CMK (cell line): ENCODE results near the gene PGLYRP4.

ENCODE experiments used
- DNase-seq: peaks from one replicate; pipeline ENCODE4 v3.0.0-alpha.2; 2010; ENCODE audit warnings: low read depth

PGLYRP4 gene

DNA sequence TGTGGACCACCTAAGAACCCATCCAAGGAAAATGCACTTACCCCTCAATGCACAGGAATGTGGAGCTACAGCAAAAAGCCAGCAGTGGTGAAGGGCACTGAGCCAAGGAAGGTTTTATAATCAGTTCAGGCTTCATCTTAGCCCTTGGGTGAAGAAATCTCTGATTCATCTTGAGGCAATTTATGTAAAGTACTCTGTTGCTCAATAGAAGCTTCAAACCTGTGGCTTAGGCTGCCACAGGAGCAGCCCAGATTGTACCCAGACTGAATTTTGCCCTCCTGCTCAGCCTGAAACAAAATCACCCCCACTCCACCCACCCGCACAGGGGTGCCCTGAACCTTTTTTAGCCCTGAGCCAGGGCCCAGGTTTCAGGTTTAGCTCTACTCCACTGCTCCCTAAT, 26.9 kb upstream of the PGLYRP4 start, which contains the start of gene S100A12:
Gene S100A12 (minus strand): TSS at position 111 of the 400 bp plus-strand sequence. CDS start 1,029 bp downstream, outside the sequence.
- DNase-seq: no peak

DNA sequence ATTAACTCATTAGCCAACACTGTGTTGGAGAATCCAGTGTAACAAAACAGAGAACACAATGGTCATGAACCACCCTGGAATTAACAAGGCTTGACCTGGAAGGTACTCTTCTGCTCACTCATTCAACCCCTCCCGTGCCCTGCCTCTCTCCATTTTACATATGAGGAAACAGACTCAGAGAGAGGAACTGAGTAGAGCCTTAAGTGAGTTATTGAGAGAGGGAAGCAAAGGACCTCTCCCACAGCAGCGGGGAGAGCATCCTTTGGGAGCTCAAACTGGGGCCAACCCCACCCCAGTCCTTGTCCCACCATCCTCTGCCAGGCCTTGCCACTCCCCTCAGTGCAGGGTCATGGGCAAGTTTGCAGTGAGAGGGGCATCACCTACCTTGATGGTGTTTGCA, 25.4 kb upstream of the PGLYRP4 start:
- no peak for DNase-seq

- no peak for DNase-seq
These were observed 23.9 kb upstream of the PGLYRP4 start for GRCh38 chr1:153372571-153372970.

DNA sequence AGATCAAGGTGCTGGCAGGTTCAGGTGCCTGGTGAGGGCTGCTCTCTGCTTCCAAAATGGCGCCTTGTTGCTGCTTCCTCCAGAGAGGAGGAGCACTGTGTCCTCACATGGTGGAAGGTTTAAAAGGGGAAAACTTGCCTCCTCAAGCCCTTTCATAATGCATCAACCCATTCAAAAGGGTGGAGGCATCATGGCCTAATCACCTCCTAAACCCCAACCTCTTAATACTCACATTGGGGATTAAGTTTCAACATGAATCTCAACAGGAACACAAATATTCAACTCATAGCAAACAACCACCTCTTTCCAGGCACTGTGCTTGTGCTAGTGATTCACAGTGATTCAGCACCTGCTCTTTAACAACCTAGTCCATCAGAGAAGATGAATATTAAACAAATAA, 22.6 kb upstream of the PGLYRP4 start:
- DNase-seq: no peak

GRCh38 chr1:153370146-153370545, 21.5 kb upstream of the PGLYRP4 start:
- DNase-seq: no peak

DNA sequence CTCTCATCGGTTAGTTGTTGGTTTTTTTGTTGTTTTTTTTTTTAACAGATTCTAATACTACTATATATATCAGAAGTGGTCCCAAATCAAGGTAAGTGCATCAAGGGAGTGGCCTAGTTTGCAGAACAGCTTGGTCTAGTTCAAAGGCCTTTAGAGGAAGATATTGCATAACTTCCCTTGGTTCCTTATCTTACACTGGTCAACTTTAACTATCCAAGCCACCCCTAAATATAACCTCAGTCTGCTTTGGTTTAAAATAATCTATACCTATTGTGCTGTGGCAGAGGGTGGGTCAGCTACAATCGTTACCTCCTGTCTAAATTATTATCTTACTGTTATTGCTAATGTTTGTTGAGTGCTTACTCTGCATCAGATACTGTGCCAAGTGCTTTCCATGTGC, 19.9 kb upstream of the PGLYRP4 start:
- no peak for DNase-seq

- no peak for DNase-seq
These were observed 18.4 kb upstream of the PGLYRP4 start for GRCh38 chr1:153367090-153367489.

- no peak for DNase-seq
These were observed 17.6 kb upstream of the PGLYRP4 start for GRCh38 chr1:153366261-153366660.

DNA sequence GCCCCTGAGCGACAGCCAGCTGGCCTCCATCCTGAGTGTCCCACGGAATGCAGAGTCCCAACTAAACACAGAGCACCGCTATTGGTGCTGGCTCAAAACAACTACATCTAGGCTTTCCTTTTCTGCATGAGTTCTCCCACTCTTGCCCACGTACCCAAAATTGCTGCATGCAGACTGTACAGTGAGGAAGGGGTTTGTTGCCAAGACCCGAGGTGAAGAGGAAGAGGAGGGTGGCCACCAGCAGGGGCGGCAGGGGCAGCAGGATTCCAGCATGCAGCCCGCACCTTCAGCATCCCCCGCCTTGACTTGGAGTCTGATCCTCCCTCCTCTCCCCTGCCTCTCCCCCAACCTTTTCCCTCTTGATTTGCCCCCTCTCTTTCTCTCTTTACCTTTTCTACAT, 17.1 kb upstream of the PGLYRP4 start:
- DNase-seq: no peak

GRCh38 chr1:153364766-153365666, 16.4 kb upstream of the PGLYRP4 start:
- DNase-seq: no peak

DNA sequence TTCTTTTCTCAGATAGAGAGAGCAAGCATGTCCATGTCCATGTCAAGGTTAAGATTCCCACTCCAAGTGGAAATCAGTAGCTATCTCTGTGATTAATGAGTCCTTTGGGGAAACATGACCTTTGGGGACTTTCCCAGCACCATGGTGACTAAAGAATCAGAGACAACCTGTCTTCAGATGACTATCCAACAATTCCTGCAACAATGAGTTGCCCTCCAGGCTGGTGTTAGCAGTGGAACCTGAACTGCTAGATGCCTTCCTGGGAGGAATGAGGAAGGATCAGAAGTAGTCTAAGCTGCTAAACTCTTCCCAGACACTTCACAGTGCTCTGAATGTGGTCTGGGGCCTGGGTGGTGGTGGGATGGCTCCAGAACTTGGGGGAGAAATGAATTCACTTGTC, 15.5 kb upstream of the PGLYRP4 start:
- DNase-seq: no peak

DNA sequence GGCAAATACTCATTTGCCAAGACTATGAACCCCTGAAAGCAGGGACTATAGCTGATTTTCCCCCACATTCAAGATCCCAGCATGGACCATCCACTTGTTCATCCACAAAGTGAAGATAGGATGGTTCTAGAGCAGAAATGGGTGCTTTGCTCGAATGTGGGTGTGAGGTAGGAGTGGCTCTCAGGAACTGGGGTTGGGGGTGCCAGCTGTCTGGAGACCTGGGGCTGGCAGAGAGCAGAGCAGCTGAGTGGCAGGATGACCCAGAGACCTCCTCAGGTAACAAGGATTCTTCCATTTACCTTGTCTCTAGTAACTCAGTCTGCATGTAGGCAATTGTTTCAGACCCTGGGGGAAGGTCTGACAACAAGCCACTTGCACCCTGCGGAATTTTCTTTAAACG, 15.0 kb upstream of the PGLYRP4 start:
- no peak for DNase-seq

DNA sequence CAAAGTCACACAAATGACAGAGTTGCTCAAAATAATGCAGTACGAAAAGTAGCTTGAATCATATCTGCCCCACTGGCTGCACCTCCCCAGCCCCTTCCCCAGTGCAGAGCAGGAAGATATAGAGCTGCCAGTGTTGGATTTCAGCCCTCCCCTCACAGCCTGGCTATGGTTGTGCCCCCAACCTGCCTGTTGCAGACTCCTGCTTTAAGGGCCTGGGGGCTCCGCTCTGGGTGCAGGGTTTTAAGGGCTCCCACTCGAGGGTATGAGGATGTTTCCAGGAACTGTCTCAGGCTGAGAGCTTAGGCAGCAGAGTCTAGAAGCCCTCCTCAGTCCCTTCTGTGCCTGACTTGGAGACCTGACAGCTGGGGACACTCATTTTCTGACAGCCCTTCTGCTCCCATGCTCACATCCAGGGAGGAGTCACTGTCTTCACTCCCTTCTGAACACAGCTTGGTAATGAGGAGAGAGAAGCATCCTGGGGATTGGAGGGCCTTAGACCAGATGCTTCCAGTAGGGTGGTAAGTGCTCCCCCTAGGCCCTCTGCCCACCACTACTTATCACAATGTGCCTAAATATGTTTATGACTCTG, 13.6 kb upstream of the PGLYRP4 start:
- no peak for DNase-seq

GRCh38 chr1:153361480-153362109, 13.0 kb upstream of the PGLYRP4 start:
- DNase-seq: no peak

GRCh38 chr1:153360592-153361479, 12.2 kb upstream of the PGLYRP4 start:
- DNase-seq: no peak

GRCh38 chr1:153360190-153360589, 11.5 kb upstream of the PGLYRP4 start:
- no peak for DNase-seq

DNA sequence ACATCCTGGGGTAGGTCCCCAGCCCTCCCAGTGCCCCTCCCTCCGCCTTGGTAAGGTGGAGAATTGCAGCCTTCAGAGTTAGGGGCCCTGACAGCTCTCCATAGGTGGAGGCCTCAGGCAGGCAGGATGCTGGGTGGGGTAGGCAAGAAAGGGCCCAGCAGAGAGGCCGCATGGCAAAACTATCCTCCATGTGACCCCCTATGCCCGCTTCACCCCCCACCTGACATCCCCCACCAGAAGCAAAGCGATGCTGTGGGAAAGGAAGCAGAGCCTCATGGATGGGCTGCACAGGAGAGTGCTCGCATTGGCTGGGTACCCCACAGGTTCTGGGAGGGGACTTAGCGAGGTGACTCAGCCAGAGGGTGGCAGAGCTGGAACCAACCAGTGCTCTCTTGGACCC, 10.6 kb upstream of the PGLYRP4 start:
- no peak for DNase-seq

DNA sequence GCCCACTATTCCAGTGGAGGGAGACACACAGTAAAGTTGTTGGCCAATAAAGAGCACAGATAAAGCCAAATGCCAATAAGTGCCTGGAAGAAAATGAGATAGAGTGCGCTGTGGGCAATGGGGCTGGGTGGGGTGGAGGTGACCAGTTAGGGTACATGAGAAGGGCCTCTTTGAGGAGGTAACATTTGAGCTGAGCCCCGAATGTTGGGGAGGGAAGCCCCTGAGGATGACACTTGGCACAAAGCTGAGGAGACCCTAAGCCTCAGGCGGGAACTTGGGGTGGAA, 10.0 kb upstream of the PGLYRP4 start:
- no peak for DNase-seq

DNA sequence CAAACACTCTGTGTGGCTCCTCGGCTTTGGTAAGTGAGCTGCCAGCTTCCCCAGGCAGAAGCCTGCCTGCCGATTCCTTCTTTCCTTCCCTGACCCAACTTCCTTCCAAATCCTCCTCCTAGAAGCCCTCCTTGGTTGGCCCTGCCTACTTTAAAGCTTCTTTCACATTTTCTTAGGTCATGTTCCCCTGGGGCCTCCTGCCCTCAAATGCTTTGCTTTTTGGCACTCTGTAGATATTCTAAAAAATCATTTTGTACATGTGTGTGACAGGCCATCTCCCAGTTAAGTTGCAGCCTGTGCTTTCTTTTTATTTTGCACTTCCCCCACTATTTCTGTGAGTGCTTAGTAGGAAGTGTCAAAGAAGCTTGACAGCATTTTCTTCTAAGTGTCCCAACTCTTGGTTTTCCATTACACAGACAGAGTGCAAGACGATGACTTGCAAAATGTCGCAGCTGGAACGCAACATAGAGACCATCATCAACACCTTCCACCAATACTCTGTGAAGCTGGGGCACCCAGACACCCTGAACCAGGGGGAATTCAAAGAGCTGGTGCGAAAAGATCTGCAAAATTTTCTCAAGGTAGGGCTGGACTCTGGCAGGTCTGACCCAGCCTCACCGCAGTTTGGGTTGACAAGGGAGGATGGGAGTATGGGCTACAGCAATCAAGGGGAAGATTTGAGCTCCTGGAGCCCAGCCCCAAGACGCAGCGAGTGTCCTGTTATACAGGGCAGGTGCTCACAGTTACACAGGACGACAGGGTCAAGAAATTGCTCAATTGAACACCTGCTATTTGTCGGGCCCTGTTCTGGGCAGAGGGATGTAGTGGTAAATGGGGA, 9.4 kb upstream of the PGLYRP4 start, which contains the start of gene S100A9:
Gene S100A9 (plus strand): TSS at position 2 of the 838 bp plus-strand sequence. CDS start 430 bp downstream, at position 432.
- no peak for DNase-seq

DNA sequence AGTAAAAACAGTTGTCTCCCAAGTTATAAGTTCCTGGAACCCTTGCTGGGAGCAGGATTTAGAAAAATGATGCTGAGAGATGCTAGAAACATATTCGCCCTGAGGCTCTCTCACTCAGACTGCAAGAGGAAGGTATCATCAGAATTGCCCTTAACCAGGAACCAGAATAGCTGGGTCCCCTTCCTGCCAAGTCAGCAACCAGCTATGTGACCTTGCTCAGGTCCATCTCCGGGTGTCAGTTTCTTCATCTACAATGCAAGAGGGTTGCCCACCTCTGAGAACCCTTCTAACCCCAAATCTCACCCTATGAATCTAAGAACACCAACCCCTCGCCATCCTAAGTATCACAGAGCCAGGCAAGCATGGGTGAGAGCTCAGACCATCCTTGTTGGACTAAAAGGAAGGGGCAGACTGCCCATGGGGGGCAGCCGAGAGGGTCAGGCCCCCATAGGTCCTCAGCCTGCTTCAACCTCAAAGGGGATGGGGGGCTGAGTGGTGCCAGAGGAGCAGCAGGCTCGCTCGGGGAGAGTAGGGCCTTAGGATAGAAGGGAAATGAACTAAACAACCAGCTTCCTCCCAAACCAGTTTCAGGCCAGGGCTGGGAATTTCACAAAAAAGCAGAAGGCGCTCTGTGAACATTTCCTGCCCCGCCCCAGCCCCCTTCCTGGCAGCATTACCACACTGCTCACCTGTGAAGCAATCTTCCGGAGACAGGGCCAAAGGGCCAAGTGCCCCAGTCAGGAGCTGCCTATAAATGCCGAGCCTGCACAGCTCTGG, 8.6 kb upstream of the PGLYRP4 start:
- DNase-seq: no peak
